HCT116 (cell line): ENCODE results near the gene WHRN. TPM values are rescaled to one million over a fixed set of nuclear protein-coding genes. Genes with fewer than 3 reads are reported as not detected.

Source experiments
- ATAC-seq: fragments of 200-7000 bp; cut with Tn5 transposase; 2 replicates; pipeline ENCODE4 v1.9.1; 2020; ENCODE audit warnings: mild to moderate bottlenecking, moderate library complexity
- BruUV-seq: library from RNA; stranded (reverse); fragments of 400-500 nt; replicated peaks from 2 replicates; lab custom pipeline; 2021; lab: Mats Ljungman, UMichigan
- CTCF ChIA-PET: fragments of 300-600 bp; sonication (Branson Sonifier 250); formaldehyde crosslinking; loops from one replicate; lab custom pipeline; 2021; ENCODE audit warnings: antibody characterized with exemption; lab: Charles Lee
- POLR2A ChIA-PET: fragments of 300-600, 350-600 bp; sonication (Branson Sonifier 250); formaldehyde crosslinking; loops from one replicate; lab custom pipeline; 2021; ENCODE audit warnings: antibody characterized with exemption; lab: Charles Lee
- RAD21 ChIA-PET, 2 experiments: fragments of 300-600 bp; sonication (Branson Sonifier 250); formaldehyde crosslinking; loops; one replicate each; lab custom pipeline; 2023; ENCODE audit warnings: low total read pairs in 2 of 2; ENCODE audit not compliant: uncharacterized antibody in 2 of 2, unreplicated experiment in 2 of 2, low non-redundant PET in 1 of 2; lab: Charles Lee
- DNase-seq: peaks from one replicate; pipeline ENCODE4 v3.0.0-alpha.2; 2010; ENCODE audit warnings: low read depth, low spot score
- H2AFZ ChIP-seq: fragments of 200-600 bp; shearing (Covaris generic), sonication (generic); 2 replicates; pipeline ENCODE4 v1.6.1; 2017; ENCODE audit warnings: low read depth, mixed run types, mixed read lengths, antibody characterized with exemption, low read length; ENCODE audit not compliant: poor library complexity, severe bottlenecking
- H3K27ac ChIP-seq: 2 replicates; pipeline ENCODE4 v1.5.1; 2012; ENCODE audit warnings: low read depth, low read length
- H3K27me3 ChIP-seq: fragments of 200-600 bp; sonication (generic); 2 replicates; pipeline ENCODE4 v1.6.1; 2016; ENCODE audit warnings: mixed run types, low read length, mixed read lengths; ENCODE audit not compliant: insufficient read depth
- H3K36me3 ChIP-seq, 2 experiments: fragments of 200-500 bp in 1 of 2; fragments of 200-600 bp in 1 of 2; sonication (Bioruptor generic) in 1 of 2; sonication (generic) in 1 of 2; 2 replicates each; pipeline versions ENCODE4 v1.5.1 to v1.6.1; 2014 to 2016; ENCODE audit warnings: low read length in 2 of 2, inconsistent platforms in 1 of 2, mixed read lengths in 1 of 2, mixed run types in 1 of 2; ENCODE audit not compliant: insufficient read depth in 2 of 2, control insufficient read depth in 1 of 2
- H3K4me1 ChIP-seq, 2 experiments: fragments of 200-600 bp in 1 of 2; sonication (generic) in 1 of 2; 2 replicates each; pipeline versions ENCODE4 v1.5.1 to v1.6.1; 2012 to 2017; ENCODE audit warnings: low read length in 2 of 2, inconsistent platforms in 1 of 2, mild to moderate bottlenecking in 1 of 2, mixed read lengths in 1 of 2, mixed run types in 1 of 2, moderate library complexity in 1 of 2; ENCODE audit not compliant: insufficient read depth in 2 of 2, control insufficient read depth in 1 of 2
- H3K4me2 ChIP-seq: fragments of 200-600 bp; sonication (generic); 2 replicates; pipeline ENCODE4 v1.6.1; 2017; ENCODE audit warnings: mixed run types, low read length, mixed read lengths
- H3K4me3 ChIP-seq, 2 experiments: fragments of 200-600 bp in 1 of 2; sonication (generic) in 1 of 2; replicated peaks in 1 of 2; 2 replicates each; pipeline ENCODE4 v1.5.1; 2011 to 2016; ENCODE audit warnings: low read length in 2 of 2, control low read depth in 1 of 2, low read depth in 1 of 2, mild to moderate bottlenecking in 1 of 2, mixed read lengths in 1 of 2, mixed run types in 1 of 2
- H3K79me2 ChIP-seq: fragments of 200-600 bp; sonication (generic); 2 replicates; pipeline ENCODE4 v1.6.1; 2017; ENCODE audit warnings: mild to moderate bottlenecking, mixed run types, low read length, moderate library complexity, mixed read lengths; ENCODE audit not compliant: insufficient read depth
- H3K9ac ChIP-seq: fragments of 200-600 bp; sonication (generic); 2 replicates; pipeline ENCODE4 v1.6.1; 2016; ENCODE audit warnings: low read length, mixed read lengths
- H3K9me2 ChIP-seq: fragments of 200-600 bp; sonication (generic), shearing (Covaris generic); 2 replicates; pipeline ENCODE4 v1.6.1; 2017; ENCODE audit warnings: mixed run types, mild to moderate bottlenecking, moderate library complexity; ENCODE audit not compliant: insufficient read depth
- H3K9me3 ChIP-seq, 2 experiments: fragments of 200-500 bp in 1 of 2; fragments of 200-600 bp in 1 of 2; sonication (Bioruptor generic) in 1 of 2; sonication (generic) in 1 of 2; 2 replicates each; pipeline ENCODE4 v1.6.1; 2014 to 2017; ENCODE audit warnings: low read length in 2 of 2, mixed read lengths in 2 of 2, inconsistent platforms in 1 of 2, low read depth in 1 of 2, mild to moderate bottlenecking in 1 of 2, mixed run types in 1 of 2, moderate library complexity in 1 of 2; ENCODE audit not compliant: control insufficient read depth in 1 of 2, insufficient read depth in 1 of 2
- H4K20me1 ChIP-seq: fragments of 200-600 bp; sonication (generic), shearing (Covaris generic); 2 replicates; pipeline ENCODE4 v1.6.1; 2017; ENCODE audit warnings: mixed run types, mild to moderate bottlenecking, moderate library complexity; ENCODE audit not compliant: insufficient read depth
- ATF3 ChIP-seq: IDR thresholded peaks from 2 replicates; pipeline ENCODE4 v1.6.1; 2012
- CBX3 ChIP-seq: IDR thresholded peaks from 2 replicates; pipeline ENCODE4 v1.6.1; 2012; ENCODE audit warnings: low read depth
- CTCF ChIP-seq, 3 experiments: fragments of 200-600 bp in 1 of 3; sonication (generic) in 1 of 3; IDR thresholded peaks in 2 of 3; conservative IDR thresholded peaks in 1 of 3; 2 replicates each; pipeline ENCODE4 v1.5.1; 2012 to 2017; ENCODE audit warnings: low read depth in 2 of 3, low read length in 2 of 3, antibody characterized with exemption in 1 of 3, borderline replicate concordance in 1 of 3, control low read depth in 1 of 3, mild to moderate bottlenecking in 1 of 3, mixed read lengths in 1 of 3, mixed run types in 1 of 3, moderate library complexity in 1 of 3; ENCODE audit not compliant: insufficient read depth in 1 of 3
- ELF1 ChIP-seq: IDR thresholded peaks from 2 replicates; pipeline ENCODE4 v1.6.1; 2012; ENCODE audit warnings: low read depth, borderline replicate concordance
- EZH2phosphoT487 ChIP-seq: fragments of 200-600 bp; IDR thresholded peaks from 2 replicates; pipeline ENCODE4 v1.6.1; 2018; ENCODE audit warnings: antibody characterized with exemption, borderline replicate concordance
- FOSL1 ChIP-seq: IDR thresholded peaks from 2 replicates; pipeline ENCODE4 v1.6.1; 2012; ENCODE audit warnings: low read depth
- JUND ChIP-seq: IDR thresholded peaks from 2 replicates; pipeline ENCODE4 v1.6.1; 2012
- MAX ChIP-seq: IDR thresholded peaks from 2 replicates; pipeline ENCODE4 v1.6.1; 2012
- POLR2A ChIP-seq: IDR thresholded peaks from 2 replicates; pipeline ENCODE4 v1.7.0; 2011; ENCODE audit warnings: borderline replicate concordance; ENCODE audit not compliant: insufficient read depth, insufficient read length; ENCODE audit errors: extremely low read depth
- POLR2AphosphoS5 ChIP-seq: IDR thresholded peaks from 2 replicates; pipeline ENCODE4 v1.6.1; 2011; ENCODE audit warnings: mild to moderate bottlenecking, low read depth, low read length, moderate library complexity
- REST ChIP-seq: IDR thresholded peaks from 2 replicates; pipeline ENCODE4 v1.6.1; 2012; ENCODE audit warnings: low read depth
- SIN3A ChIP-seq: IDR thresholded peaks from 2 replicates; pipeline ENCODE4 v1.6.1; 2012; ENCODE audit warnings: low read depth
- SP1 ChIP-seq: IDR thresholded peaks from 2 replicates; pipeline ENCODE4 v1.6.1; 2012; ENCODE audit warnings: low read depth
- SRF ChIP-seq: IDR thresholded peaks from 2 replicates; pipeline ENCODE4 v1.6.1; 2012; ENCODE audit warnings: low read depth
- TCF7L2 ChIP-seq: IDR thresholded peaks from 2 replicates; pipeline ENCODE4 v1.7.0; 2011; ENCODE audit warnings: borderline replicate concordance, inconsistent platforms; ENCODE audit not compliant: insufficient read depth, insufficient read length; ENCODE audit errors: extremely low read depth
- ZBTB33 ChIP-seq: IDR thresholded peaks from 2 replicates; pipeline ENCODE4 v1.6.1; 2011; ENCODE audit warnings: mild to moderate bottlenecking, low read length, moderate library complexity; ENCODE audit not compliant: insufficient replicate concordance; ENCODE audit errors: extremely low read depth
- ZFX ChIP-seq: fragments of 450-650 bp; IDR thresholded peaks from 2 replicates; pipeline ENCODE4 v1.6.1; 2017
- ZNF274 ChIP-seq: fragments of 200-500 bp; sonication (Bioruptor generic); IDR thresholded peaks from 2 replicates; pipeline ENCODE4 v1.6.1; 2014; ENCODE audit warnings: mild to moderate bottlenecking, low read depth, low read length, inconsistent platforms
- intact Hi-C: fragments of 100-400 bp; cut with micrococcal nuclease; formaldehyde crosslinking; loops from 2 replicates; pipeline ENCODE4 v1.10.0; 2022
- total RNA-seq: library from RNA; stranded (reverse); gene quantifications from one replicate; pipeline ENCODE4 v1.2.1, GENCODE V29; 2021; ENCODE audit not compliant: unreplicated experiment

Gene WHRN
- total RNA-seq, 1 experiment from 2014 or later = 12.8 TPM

GRCh38 chr9:114450833-114451706 lies 54.2 kb downstream of the WHRN start:
- ATAC-seq (no peak), DNase-seq (no peak)
- no TSS peak for BruUV-seq
- Histone ChIP-seq H3K36me3 (no peaks in the 10 kb centered on the region), H3K9me3 (no peaks in the 10 kb centered on the region), H3K4me3 (no peak overlapping the region)
- intact Hi-C loops = no loop called here
- TF ChIP-seq SRF = no peak
- no peak for TF ChIP-seq POLR2A
- no peak for TF ChIP-seq ZBTB33
- TF ChIP-seq EZH2phosphoT487 = no peak
- no peak for TF ChIP-seq SIN3A
- TF ChIP-seq FOSL1 = no peak
- no peak for TF ChIP-seq ZNF274
- TF ChIP-seq ELF1 = no peak
- TF ChIP-seq JUND = no peak
- no peak for TF ChIP-seq POLR2AphosphoS5
- TF ChIP-seq CBX3 = no peak
- TF ChIP-seq MAX = no peak
- no peak for TF ChIP-seq CTCF (IDR thresholded peaks at IDR 0.05 in 2 of 3, conservative IDR thresholded peaks at IDR 0.05 in 1 of 3; ENCODE audit: borderline replicate concordance in 1 of 3, insufficient read depth in 1 of 3, low read depth in 2 of 3, low read length in 2 of 3)
- no peak for TF ChIP-seq SP1
- TF ChIP-seq TCF7L2 = no peak
- TF ChIP-seq ATF3 = no peak
- TF ChIP-seq REST = no peak
- no peak for TF ChIP-seq ZFX
- TF ChIP-seq, all 23 proteins: peak for 0
- ChIA-PET CTCF (no interaction called here), RAD21 (no interaction called here), POLR2A (no interaction called here)
- Histone ChIP-seq H3K9me2 (no peaks in the 10 kb centered on the region), H3K4me1 (no peaks in the 10 kb centered on the region), H3K27ac (no peak overlapping the region), H3K27me3 (no peaks in the 10 kb centered on the region), H3K79me2 (no peaks in the 10 kb centered on the region), H4K20me1 (no peaks in the 10 kb centered on the region), H3K9ac (no peak overlapping the region), H2AFZ (no peak overlapping the region), H3K4me2 (no peak overlapping the region)
